Measurements from ENCODE around the gene TJP3.

The TJP3 gene

GRCh38 chr19:3768015-3768747 lies 60.0 kb downstream of the TJP3 start:
- no peak for TF ChIP-seq SIN3A (IDR thresholded peaks at IDR 0.05; ENCODE audit: borderline replicate concordance, insufficient read depth, low read length)
- TF ChIP-seq POLR2AphosphoS5 (IDR thresholded peaks at IDR 0.05; ENCODE audit: low read depth, low read length): no peak
- TF ChIP-seq, protein P1, sequence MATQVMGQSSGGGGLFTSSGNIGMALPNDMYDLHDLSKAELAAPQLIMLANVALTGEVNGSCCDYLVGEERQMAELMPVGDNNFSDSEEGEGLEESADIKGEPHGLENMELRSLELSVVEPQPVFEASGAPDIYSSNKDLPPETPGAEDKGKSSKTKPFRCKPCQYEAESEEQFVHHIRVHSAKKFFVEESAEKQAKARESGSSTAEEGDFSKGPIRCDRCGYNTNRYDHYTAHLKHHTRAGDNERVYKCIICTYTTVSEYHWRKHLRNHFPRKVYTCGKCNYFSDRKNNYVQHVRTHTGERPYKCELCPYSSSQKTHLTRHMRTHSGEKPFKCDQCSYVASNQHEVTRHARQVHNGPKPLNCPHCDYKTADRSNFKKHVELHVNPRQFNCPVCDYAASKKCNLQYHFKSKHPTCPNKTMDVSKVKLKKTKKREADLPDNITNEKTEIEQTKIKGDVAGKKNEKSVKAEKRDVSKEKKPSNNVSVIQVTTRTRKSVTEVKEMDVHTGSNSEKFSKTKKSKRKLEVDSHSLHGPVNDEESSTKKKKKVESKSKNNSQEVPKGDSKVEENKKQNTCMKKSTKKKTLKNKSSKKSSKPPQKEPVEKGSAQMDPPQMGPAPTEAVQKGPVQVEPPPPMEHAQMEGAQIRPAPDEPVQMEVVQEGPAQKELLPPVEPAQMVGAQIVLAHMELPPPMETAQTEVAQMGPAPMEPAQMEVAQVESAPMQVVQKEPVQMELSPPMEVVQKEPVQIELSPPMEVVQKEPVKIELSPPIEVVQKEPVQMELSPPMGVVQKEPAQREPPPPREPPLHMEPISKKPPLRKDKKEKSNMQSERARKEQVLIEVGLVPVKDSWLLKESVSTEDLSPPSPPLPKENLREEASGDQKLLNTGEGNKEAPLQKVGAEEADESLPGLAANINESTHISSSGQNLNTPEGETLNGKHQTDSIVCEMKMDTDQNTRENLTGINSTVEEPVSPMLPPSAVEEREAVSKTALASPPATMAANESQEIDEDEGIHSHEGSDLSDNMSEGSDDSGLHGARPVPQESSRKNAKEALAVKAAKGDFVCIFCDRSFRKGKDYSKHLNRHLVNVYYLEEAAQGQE (IDR thresholded peaks at IDR 0.05; ENCODE audit: insufficient read depth in 1 of 2, low read depth in 2 of 2, low read length in 2 of 2): no peak
- TF ChIP-seq FOXP2 (optimal IDR thresholded peaks at IDR 0.05; ENCODE audit: borderline replicate concordance, extremely low read depth, extremely low read length, insufficient read depth): no peak
- no peak for TF ChIP-seq TAF1 (IDR thresholded peaks at IDR 0.05; ENCODE audit: borderline replicate concordance, insufficient read depth, low read length)

DNA sequence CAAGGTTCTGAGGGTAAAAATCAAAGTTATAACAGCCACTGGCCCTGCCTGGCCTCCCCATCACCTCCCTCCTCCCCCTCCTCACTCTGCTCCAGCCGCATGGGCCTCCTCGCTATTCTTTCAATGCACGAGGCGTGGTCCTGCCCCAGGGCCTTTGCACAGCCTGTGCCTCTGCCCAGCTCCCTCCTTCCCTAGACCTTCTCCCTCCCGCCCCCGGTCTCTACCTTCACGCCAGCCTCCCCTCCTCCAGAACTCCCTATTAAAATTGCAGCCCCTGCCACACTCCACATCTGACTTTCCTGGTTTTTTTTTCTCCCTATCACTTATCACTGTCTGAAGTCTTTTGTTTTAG lies 60.5 kb downstream of the TJP3 start:
- TF ChIP-seq TAF1 (IDR thresholded peaks at IDR 0.05; ENCODE audit: borderline replicate concordance, insufficient read depth, low read length) (no peak), FOXP2 (optimal IDR thresholded peaks at IDR 0.05; ENCODE audit: borderline replicate concordance, extremely low read depth, extremely low read length, insufficient read depth) (no peak), POLR2AphosphoS5 (IDR thresholded peaks at IDR 0.05; ENCODE audit: low read depth, low read length) (no peak), SIN3A (IDR thresholded peaks at IDR 0.05; ENCODE audit: borderline replicate concordance, insufficient read depth, low read length) (no peak)
- TF ChIP-seq, protein P1 (IDR thresholded peaks at IDR 0.05; ENCODE audit: insufficient read depth in 1 of 2, low read depth in 2 of 2, low read length in 2 of 2): no peak

- TF ChIP-seq SIN3A (IDR thresholded peaks at IDR 0.05; ENCODE audit: borderline replicate concordance, insufficient read depth, low read length): no peak
- TF ChIP-seq, protein P1 (IDR thresholded peaks at IDR 0.05; ENCODE audit: insufficient read depth in 1 of 2, low read depth in 2 of 2, low read length in 2 of 2): no peak
- TF ChIP-seq POLR2AphosphoS5 (IDR thresholded peaks at IDR 0.05; ENCODE audit: low read depth, low read length): no peak
- no peak for TF ChIP-seq TAF1 (IDR thresholded peaks at IDR 0.05; ENCODE audit: borderline replicate concordance, insufficient read depth, low read length)
- no peak for TF ChIP-seq FOXP2 (optimal IDR thresholded peaks at IDR 0.05; ENCODE audit: borderline replicate concordance, extremely low read depth, extremely low read length, insufficient read depth)
These were observed 61.3 kb downstream of the TJP3 start for GRCh38 chr19:3769494-3769893.

DNA sequence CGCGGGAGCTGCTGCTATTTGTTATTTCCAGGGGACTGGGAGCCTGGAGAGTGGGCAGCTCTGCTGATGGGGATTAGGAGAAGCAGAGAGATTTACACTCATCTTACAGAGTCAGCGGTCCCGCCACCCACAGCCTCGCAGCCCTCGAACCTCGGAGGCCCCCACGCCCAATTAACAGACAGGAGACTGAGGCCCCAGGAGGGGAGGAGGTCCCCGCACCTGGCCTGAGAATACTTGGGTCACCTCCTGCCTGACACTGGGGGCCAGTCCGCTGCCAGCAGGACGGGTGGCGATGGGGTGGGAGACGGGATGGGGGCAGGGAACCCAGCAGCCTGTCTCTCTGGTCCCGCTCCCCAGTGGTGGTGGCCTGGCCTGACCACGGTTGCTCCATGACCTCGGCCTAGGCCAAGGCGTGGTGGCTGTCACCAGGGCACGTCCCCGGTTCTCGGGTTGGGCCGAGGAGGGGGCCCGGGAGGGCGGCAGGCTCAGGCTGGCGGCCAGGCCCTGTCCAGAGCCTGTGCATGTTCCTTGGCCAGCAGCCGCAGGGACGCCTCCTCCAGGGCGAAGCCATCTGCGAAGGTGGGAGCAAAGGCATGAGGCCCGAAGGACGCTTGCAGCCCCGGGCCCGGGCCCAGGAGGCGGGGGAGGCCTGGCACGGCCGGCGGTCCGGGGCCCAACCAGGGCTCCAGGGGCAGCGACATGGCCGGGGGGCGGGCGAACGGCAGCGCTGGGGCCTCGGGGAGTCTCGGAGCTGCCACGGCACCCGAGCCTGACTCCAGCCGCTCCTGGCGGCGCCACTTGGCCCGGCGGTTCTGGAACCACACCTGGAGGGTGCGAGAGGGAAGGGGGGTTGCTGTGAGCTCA lies 62.2 kb downstream of the TJP3 start:
- TF ChIP-seq FOXP2 (optimal IDR thresholded peaks at IDR 0.05; ENCODE audit: borderline replicate concordance, extremely low read depth, extremely low read length, insufficient read depth) (no peak), TAF1 (IDR thresholded peaks at IDR 0.05; ENCODE audit: borderline replicate concordance, insufficient read depth, low read length) (no peak), SIN3A (IDR thresholded peaks at IDR 0.05; ENCODE audit: borderline replicate concordance, insufficient read depth, low read length) (no peak), POLR2AphosphoS5 (IDR thresholded peaks at IDR 0.05; ENCODE audit: low read depth, low read length) (no peak)
- TF ChIP-seq, protein P1 (IDR thresholded peaks at IDR 0.05; ENCODE audit: insufficient read depth in 1 of 2, low read depth in 2 of 2, low read length in 2 of 2): no peak

Measured in PFSK-1 (cell line).